ENCODE results near the gene ALK.

The ALK gene

DNA sequence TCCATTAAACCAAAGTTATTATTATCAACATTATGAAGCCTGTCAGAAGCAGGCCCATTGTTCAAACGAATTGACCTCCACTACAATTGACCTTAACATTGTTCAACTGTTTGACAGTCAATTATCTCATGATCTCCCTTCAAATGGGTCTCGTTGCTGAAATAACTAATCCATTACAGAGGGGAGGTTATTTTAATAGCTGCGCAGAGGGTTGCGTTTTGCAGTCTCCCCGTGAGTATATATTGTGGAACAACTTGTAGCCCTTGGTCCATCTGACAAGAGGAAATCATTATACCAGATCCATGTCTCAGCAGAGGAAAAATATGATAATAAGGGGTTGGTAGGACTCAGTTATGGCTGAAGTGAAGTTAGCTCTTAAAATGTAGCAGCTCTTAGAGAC, 159.1 kb downstream of the ALK start:
- TF ChIP-seq, protein P1, sequence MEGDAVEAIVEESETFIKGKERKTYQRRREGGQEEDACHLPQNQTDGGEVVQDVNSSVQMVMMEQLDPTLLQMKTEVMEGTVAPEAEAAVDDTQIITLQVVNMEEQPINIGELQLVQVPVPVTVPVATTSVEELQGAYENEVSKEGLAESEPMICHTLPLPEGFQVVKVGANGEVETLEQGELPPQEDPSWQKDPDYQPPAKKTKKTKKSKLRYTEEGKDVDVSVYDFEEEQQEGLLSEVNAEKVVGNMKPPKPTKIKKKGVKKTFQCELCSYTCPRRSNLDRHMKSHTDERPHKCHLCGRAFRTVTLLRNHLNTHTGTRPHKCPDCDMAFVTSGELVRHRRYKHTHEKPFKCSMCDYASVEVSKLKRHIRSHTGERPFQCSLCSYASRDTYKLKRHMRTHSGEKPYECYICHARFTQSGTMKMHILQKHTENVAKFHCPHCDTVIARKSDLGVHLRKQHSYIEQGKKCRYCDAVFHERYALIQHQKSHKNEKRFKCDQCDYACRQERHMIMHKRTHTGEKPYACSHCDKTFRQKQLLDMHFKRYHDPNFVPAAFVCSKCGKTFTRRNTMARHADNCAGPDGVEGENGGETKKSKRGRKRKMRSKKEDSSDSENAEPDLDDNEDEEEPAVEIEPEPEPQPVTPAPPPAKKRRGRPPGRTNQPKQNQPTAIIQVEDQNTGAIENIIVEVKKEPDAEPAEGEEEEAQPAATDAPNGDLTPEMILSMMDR (IDR thresholded peaks at IDR 0.05; ENCODE audit: low read depth, low read length) = no peak
- no peak for DNase-seq
- Histone ChIP-seq H3K27me3 (ENCODE audit: insufficient read depth, low read depth, severe bottlenecking) (no peaks in the 10 kb centered on the region), H3K36me3 (no peaks in the 10 kb centered on the region), H3K9me3 (ENCODE audit: severe bottlenecking) (no peaks in the 10 kb centered on the region), H3K4me3 (ENCODE audit: low read depth, low read length) (no peak overlapping the region), H3K27ac (no peak overlapping the region)

DNA sequence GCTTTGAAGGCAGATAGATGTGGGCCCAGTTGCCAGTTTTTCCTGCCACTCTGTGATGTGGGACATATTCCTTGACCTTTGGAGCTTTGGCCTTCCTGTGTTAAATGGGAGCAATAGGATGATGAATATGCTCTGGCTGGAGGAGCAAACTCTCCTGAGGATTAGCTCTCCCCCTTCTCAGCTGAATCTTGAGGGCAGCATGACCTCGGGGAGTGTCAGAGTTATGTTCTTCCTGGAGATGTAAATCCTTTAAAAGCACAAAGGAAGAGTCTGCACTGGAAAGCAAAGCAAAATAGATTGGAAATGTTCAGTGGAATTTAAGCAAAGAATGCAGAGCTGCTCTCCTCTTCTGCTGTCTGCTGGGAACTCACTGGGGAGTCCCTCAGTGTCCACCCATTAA, 160.1 kb downstream of the ALK start:
- no peaks in the 10 kb centered on the region for H3K36me3 ChIP-seq
- H3K4me3 ChIP-seq (ENCODE audit: low read depth, low read length) = no peak overlapping the region
- H3K9me3 ChIP-seq (ENCODE audit: severe bottlenecking) = no peaks in the 10 kb centered on the region
- TF ChIP-seq, protein P1 (IDR thresholded peaks at IDR 0.05; ENCODE audit: low read depth, low read length) = no peak
- H3K27ac ChIP-seq = no peak overlapping the region
- DNase-seq = peak; percentile 22
- H3K27me3 ChIP-seq (ENCODE audit: insufficient read depth, low read depth, severe bottlenecking) = no peaks in the 10 kb centered on the region

DNA sequence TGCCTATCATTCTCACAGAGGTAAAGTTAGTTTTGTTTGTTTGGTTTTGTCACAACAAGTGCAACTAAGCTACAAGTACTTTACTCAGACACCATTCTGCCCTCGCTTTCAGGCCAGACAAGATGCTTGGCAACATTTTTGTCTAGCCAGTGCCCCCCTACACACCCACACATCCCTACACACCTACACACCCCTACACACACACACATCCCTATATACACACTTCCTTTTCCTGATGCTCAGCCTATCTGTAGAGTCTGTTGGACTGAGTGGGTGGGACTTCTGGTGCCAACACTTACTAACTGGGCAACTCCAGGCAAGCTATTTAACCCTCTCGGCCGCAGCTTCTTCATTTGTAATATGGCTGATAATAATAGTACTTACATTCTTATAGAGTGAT, 161.4 kb downstream of the ALK start:
- H3K36me3 ChIP-seq = no peaks in the 10 kb centered on the region
- no peak overlapping the region for H3K4me3 ChIP-seq (ENCODE audit: low read depth, low read length)
- no peaks in the 10 kb centered on the region for H3K9me3 ChIP-seq (ENCODE audit: severe bottlenecking)
- no peaks in the 10 kb centered on the region for H3K27me3 ChIP-seq (ENCODE audit: insufficient read depth, low read depth, severe bottlenecking)
- no peak overlapping the region for H3K27ac ChIP-seq
- DNase-seq = no peak
- TF ChIP-seq, protein P1 (IDR thresholded peaks at IDR 0.05; ENCODE audit: low read depth, low read length) = no peak

DNA sequence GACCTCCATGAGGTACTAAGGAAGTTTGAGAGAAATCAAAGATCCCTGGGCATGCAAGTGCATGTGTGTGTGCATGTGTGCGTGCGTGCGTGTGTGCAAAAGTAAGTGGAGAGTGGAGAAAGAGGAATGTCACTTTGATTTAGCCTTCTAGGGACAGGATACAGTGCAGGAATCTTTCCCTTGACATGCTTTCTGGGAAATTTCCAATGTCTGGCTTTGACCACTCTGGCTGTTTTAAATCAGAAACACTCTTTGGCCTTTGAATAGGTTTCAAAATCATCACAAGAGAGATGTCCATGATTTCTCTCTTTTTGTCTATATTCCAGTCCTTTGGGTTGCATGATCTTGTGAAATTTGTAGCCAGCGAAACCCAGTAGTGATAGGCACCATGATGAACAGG, 162.0 kb downstream of the ALK start:
- no peak overlapping the region for H3K4me3 ChIP-seq (ENCODE audit: low read depth, low read length)
- no peak for DNase-seq
- TF ChIP-seq, protein P1 (IDR thresholded peaks at IDR 0.05; ENCODE audit: low read depth, low read length) = no peak
- no peaks in the 10 kb centered on the region for H3K36me3 ChIP-seq
- no peaks in the 10 kb centered on the region for H3K27me3 ChIP-seq (ENCODE audit: insufficient read depth, low read depth, severe bottlenecking)
- no peaks in the 10 kb centered on the region for H3K9me3 ChIP-seq (ENCODE audit: severe bottlenecking)
- H3K27ac ChIP-seq = no peak overlapping the region

DNA sequence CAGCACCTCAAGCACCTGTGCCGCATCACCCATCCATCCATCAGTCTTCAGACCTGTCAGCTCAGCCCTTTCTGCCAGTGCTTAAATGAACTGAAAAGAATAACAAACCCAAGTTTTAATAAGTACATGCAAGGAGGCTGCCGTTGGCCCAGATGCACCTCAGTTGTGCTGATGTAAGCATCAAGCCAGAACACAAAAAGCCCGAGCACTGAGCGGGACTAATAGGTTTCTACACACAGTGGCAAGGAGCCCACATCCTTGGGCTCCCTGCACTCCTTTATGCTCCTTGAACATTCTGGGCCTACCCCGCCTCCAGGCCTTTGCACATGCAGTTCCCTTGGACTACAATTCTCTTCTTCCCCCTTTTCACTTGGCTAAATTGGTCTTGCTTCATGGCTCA, 165.6 kb downstream of the ALK start:
- no peak for DNase-seq
- TF ChIP-seq, protein P1 (IDR thresholded peaks at IDR 0.05; ENCODE audit: low read depth, low read length) = no peak
- Histone ChIP-seq H3K27me3 (ENCODE audit: insufficient read depth, low read depth, severe bottlenecking) (no peaks in the 10 kb centered on the region), H3K36me3 (no peaks in the 10 kb centered on the region), H3K4me3 (ENCODE audit: low read depth, low read length) (no peak overlapping the region), H3K27ac (no peak overlapping the region; the same call in 1 of the 2 replicates), H3K9me3 (ENCODE audit: severe bottlenecking) (no peaks in the 10 kb centered on the region)

DNA sequence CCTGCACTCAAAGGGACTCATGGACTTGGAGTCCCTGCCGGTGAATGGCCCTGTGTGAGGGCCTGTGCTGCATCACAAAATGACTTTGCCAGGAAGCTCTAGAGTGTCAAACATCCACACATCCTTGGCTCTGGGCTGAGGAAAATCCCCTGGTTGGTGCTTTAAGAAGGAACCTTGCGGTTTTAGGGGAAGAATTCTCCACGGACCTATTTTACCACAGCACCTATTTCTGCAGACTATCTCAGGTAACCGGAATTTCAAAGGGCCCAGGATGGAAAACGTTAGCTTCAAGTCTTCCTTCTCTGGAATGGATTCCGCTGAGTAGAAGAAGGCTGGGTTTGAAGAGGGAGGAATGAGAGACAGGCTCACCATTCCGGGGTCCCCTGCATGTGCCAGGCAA, 166.2 kb downstream of the ALK start:
- no peaks in the 10 kb centered on the region for H3K9me3 ChIP-seq (ENCODE audit: severe bottlenecking)
- no peak for DNase-seq
- H3K27me3 ChIP-seq (ENCODE audit: insufficient read depth, low read depth, severe bottlenecking) = no peaks in the 10 kb centered on the region
- no peak overlapping the region for H3K27ac ChIP-seq
- TF ChIP-seq, protein P1 (IDR thresholded peaks at IDR 0.05; ENCODE audit: low read depth, low read length) = no peak
- H3K36me3 ChIP-seq = no peaks in the 10 kb centered on the region
- no peak overlapping the region for H3K4me3 ChIP-seq (ENCODE audit: low read depth, low read length)

Data from WERI-Rb-1 (cell line).